ENCODE results near the gene SLC35A2.
A peak's percentile ranks its signal among the peaks of the same experiment; 100 is the strongest.

Gene SLC35A2

DNA sequence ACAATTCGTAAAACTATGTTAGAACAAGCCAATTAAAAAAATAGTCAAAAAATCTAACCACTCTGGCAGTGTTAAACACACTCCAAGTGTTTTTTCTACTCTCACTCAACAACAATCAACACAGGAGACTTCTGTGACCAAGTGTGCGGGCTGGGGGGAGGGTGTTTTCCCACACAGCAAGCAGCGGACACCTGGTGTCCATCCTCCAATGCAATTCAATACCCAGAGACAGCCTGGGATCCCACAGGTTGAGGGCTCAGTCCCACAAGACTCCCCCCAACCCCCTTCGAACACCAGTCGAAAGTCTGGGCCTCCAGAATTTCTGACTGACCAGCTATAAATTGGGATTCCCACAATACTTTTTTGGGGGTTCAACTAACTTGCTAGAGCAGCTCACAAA, 15.7 kb upstream of the SLC35A2 start:
- DNase-seq: no peak

DNA sequence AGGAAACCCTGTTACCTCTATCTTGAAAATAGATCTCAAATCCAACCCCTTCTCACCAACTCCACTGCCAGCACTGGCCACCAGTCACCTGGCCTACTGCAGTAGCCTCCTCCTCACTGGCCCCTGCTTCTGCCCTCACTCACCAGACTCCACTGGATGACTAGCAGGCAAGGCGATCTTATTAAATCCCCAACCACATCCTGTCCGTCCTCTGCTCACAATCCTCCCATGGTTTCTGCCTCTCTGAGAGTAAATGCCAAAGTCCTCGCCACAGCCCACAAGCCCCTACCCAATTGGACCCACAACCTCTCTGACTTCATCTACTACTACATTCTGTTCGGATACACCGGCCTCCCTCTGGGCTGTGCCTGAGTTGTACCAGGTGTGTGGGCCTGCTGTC, 12.8 kb upstream of the SLC35A2 start:
- no peak for DNase-seq

DNA sequence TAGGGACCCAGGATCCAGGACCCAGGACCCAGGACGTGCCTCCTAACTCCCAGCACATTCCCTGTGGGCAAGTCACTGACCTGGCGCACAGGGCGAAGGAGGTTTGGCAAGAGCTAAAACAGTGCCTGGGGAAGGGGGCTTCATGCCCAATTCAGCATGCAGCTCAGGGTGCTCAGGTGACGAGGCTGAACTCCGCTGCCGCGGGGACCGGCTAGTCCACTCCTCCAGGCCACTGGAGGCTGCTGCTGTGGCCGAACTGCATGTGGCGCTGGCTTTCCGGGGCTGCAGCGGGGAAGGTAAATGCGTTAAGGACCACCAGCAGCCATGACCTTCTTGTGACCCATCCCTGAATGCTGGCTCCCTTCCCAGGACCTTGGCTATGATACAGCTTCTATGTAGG, 12.3 kb upstream of the SLC35A2 start:
- DNase-seq: no peak

DNA sequence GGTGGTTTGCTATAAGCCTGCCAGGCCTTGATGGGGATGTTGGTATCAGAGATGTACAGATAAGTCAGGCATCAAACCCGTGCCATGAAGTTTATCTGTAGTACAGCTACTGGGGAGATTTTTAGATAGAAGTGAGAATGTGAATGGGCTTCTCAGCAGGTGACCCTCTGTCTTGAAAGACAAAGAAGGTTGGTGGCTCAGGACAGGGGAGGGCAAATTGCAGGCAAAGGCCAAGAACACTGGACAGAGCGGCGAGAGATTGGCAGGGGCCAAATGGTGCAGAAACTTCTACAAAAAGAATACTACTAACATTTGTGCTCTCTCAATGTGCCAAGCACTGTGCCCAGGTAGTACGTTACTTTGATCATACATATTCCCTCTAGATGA, 9.3 kb upstream of the SLC35A2 start:
- no peak for DNase-seq

DNA sequence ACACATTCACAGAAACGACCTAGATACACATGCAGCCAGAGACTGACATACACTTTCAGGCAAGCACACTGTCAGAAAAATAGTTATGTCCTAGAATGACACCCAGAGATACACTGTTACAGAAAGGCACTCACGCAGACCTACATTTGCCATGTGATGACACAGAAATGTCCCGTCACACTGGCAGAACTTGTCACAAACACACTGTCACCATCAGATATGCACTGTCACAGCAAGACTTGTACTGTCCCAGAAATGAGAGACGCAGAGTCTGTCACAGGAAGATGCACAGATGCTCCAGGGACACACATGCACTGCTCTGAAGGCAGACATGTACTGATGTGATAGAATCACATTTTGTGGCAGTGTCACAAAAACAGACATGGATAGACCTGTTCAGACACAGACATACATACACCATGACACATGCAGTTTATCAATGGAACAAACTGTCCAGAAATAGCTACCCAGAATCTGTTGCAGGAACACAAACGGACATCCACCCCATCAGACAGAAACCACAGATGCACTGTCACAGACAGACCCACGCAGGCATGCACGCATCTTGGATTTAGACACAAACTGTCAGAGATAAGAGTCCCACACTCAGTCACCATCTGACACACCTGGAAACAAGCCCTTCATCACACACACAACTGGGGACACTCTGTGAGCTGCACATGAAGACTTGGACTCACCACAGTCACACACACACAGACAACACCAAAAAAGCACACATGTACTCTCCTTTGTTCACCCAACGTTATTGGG, 8.7 kb upstream of the SLC35A2 start:
- DNase-seq: no peak

DNA sequence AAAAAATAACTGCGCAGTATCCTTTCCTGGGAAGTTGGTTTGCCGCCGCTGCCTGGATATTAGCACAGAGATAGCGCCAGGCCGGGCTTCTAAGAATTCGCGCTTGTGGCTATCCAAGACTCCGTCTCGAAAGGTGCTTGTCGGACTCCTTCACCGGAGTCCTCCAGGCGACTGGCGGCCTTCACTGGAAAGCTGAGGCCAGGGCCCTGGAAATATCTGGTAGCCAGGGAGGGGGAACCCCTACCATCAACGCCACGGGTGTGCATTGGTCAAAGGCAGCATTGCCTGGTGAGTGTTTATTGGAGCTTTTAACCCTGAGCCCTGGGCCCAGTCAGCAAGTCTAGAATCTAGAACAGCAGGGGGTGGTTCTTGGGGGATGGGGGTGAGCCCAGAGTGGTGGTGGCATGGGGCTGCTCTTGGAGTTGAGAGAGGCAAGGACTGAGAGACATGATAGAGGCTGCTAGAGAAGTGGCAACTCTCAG, 8.0 kb upstream of the SLC35A2 start:
- no peak for DNase-seq

DNA sequence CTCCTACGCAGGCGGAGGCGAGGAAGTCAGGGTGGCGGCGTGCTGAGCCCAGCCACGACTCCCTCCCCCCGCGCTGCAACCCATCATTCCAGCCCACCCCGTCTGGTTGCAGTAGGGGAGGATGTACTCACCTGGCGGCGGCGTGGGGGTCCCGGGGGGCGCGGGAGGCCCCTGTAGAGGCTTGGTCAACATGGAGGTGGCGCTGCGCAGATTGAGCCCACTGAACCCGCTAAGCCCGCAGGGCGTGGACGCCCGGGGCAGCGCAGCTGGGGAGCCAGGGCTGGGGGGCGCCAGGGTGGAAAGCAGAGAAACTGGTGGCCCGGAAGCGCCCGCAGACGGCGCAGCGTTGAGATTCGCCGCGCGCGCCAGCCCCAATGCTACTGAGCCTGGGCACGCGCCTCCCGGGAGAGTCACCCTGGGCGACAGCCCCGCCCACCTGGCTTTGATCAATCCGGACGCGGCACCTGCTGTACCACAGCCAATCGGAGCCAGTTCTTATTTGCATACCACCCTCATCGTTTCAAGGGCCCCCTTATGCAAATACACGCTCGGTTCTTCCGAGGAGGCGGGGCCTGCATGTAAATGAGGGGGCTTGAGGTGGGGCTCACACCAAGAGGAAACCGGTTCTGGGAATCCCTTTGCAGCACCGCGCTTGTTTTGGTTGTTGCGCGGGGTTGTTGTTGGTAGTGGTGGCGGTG, 7.3 kb upstream of the SLC35A2 start, which contains the start of gene PIM2:
Gene PIM2, minus strand, starts transcription at position 382 of the 698 bp plus-strand sequence. Its CDS starts 190 bp downstream, at position 192.
- DNase-seq: peak; percentile 83

DNA sequence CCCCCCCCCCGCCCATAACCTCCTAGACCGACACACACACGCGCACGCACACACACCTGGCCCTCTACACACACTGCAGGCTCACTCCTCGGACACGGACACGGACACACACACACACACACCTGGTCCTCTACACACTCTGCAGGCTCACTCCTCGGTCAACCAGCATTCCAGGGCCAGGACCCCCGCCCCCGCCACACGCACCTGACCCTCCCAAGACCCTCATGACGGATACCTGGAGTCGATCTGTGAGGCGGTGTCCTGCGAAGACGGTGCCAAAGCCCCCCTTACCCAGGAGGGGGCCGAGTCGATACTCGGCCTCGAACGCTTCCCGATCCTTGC, 6.8 kb upstream of the SLC35A2 start:
- no peak for DNase-seq

DNA sequence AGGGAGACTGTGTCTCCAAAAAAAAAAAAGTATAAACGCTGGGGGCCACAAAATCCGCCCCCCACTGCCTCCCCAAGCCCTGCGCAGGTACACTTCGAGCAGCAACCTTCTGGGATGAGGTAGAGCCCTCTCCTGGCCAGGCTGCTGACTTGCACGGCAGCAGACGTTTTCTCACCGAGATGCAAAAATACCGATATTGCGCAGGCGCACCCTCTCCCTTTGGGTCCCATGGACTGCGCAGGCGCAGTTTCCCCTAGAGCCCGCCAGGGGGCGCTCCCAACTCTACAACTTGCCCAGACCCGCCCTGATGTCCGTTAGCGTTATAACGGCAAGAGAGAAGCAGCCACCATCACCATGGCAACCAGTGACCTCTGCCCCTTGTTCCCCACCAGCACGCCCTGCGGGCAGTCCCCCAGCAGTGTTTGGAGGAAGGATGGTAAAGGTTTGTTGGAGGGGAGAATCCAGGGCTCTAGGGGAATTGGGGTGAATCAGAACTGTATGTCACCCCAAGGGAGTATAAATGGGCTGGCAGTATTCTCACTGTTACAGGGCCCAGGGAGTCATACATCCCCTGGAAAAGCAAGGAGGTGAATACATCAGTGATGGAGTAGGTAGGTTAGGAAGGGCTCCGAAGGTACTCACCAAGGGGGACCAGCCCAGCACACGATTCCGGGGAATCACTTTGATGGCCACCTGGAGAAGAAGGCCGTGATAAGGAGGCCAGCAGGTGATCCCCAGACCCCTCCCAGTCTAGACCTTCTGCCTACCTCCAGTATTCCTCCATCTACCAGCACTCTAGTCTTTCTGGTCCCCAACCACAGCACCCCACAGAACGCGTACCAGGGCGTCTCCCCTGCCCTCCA, 5.9 kb upstream of the SLC35A2 start:
- DNase-seq: peak; percentile 30

DNA sequence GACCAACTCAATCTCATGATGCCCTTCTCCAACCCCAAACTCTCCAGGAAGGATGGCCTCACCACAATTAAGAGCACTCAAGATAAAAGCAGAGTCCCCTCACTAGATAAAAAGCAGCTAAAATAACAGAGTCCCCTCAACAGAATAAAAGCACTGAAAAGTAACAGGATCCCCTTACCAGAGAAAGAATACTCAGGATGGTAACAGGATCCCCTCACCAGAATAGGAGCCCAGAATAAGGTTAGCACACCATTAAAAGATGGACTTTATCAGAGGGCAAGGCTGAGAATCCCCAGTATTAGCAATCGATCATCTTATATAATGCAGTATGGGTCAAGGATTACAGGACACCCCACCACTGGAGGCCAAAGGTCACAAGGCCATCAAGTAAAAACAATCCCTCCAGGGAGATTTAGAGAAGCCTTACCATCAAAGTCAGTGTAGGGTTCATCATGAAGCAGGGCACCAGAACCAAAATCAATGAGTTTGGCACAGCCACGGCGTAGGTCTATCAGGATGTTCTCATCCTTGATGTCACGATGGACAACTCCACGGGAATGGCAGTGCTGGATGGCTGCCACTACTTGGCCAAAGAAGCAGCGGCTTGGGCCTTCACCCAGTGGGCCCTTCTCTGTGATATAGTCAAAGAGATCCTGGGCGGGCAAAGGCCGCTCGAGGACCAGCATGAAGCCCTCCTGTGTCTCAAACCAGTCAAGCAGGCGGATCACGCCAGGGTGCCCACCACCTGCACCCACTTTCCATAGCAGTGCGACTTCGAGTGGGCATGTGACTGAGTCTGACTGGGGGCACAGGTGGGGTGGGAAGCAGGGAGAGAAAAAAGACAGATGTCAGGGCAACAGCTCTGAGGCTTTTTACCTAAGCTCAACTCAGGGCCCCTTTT, 3.4 kb upstream of the SLC35A2 start:
- DNase-seq: no peak

DNA sequence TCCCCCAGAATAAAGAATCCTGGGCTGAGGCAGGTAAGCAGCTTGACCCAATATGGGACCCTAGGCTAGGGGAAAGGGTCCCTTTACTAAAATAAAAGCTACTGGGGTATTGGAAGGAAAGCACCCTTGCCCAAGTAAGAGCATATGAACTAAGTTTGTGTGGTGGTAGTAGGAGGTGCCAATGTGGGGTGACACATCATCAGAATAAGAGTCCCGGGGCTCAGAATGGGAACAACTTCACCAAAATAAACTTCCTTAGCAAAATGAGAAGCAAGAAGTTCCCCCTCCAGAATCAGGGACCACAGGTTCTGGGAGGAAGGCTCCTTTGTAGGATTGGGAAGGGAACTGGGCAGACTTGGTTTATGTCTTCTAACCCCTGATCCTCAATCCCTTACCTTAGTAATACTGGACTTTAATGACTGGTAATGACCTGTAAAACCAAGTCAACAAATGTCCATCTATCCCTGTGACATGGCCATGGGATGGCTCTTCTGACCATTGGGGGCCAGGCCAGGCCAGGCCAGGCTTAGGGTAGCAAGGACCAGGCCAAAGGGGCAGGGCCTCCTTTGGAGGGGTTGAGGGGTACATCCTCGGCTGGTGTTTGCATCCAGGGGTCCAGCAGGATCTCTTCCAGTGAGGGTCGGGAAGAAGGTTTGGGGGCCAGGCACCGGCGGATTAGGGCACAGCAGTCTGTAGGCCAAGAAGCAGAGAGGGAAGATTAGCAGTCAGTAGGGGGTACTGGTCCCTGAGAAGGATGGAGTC, 2.3 kb upstream of the SLC35A2 start:
- DNase-seq: no peak

DNA sequence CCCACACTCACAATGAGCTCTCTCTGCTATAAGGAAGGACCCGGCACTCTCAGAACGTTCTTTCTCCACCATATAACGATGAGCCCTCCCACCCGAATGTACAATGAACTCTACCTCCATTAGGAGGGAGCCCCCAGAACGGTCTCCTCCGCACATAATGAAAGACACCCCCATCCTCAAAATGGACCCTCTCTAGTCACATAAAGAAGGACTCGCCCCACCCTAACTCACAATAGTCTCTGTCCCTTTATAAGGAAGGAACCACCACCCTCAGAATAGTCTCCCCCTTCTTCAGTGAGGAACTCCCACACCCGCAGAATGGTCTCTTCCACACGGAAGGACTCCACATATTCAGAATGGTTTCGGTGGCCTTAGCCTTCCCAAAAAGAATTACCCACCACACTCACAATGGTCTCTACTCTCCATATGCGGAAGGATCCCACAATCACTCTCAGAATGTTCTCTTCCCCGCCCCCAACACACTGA, 477 bp downstream of the SLC35A2 start:
- DNase-seq: no peak

DNA sequence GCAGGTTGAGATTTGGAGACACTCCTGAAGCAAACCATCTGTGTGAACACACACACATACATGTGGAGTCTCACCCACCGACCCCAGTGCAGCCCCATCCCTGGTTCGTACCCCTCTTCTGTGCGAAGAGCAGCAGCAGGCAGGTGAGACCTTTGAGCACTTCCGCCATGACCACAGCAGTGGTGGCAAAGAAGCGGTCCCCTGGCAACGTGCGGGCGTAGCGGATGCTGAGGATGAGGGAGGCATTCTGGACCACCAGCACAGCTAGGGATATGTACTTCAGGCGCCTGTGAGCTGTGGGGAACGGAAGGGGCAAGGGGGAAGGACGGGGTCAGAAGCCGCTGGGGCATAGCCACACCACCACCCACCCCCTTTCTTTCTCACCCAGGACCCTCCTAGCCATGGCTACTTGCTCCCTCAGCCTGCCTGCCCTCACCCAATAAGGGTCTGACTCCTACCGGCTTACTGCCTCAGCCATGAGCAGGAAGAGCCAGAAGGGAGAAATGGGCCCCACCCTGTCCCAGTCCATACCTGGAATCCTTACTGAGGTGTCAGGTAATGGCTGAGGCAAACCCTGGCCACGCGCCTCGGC, 1.6 kb downstream of the SLC35A2 start:
- no peak for DNase-seq

DNA sequence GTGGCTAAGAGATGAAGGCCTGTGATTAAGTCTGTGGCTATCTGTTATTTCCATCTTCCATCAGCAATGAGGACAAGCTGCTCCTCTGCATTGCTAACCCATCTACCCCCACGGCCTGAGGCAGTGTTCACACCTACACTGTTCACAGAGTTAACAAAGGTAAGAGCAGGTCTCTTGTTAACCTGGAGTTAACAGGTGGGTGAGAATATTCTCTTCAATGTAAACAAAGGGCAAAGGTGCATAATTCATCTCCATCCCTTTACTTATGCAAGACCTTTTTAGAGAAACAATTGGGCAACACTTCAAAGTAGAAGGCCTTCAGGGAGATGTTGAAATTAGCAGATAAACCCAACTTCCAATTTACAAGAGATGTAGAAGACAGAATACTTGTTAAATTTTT, 2.8 kb downstream of the SLC35A2 start:
- no peak for DNase-seq

DNA sequence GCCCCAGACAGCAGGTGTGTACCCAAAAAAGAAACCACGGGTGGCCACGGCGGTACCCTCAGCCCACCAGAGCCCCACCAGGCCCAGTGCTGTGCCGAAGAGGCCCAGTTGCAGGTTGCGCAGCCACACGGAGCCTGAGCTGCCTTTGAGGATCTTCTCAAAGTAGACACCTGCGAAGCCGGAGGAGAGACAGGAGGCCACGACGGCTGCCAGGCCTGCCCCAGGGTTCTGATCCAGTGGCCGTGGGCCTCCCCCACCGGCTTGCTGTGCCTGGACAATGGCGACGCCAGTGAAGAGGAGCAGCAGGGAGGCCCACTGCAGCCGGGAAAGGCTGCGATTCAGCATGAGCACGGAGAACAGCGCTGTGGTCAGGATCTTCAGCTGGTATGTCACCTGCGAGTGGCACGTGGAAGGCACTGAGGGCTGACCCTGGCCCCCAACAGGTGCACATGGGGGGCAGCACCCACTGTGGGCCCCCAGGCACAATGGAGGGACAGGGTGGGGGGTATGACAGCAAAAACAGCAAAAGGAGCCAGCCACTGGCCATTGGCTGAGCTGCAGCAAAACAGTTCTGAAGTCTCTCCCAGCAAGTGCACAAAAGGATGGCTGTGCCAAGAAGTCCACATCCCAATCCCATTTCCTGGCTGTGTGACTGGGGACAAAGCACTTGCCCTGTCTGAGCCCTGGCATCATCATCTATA, 6.2 kb downstream of the SLC35A2 start:
- DNase-seq: no peak

DNA sequence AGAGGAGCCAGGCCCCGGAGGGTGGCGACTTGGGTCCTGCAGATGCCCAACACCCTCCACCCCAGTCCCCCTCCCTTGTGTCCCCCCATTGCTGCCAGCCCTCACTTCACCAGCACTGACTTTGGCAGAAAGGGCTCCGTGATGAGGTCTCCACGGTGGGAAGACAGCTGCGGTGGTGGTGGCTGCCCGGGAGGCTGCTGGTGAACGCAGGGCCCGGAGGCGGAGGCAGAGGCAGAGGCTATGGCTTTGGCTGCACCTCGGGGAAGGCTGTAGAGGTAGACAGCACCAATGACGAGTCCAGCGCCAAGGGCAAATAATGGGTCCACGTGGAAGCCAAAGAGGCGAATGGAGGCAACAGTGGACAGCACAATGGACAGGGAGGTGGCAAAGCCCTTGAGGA, 6.8 kb downstream of the SLC35A2 start:
- DNase-seq: no peak

DNA sequence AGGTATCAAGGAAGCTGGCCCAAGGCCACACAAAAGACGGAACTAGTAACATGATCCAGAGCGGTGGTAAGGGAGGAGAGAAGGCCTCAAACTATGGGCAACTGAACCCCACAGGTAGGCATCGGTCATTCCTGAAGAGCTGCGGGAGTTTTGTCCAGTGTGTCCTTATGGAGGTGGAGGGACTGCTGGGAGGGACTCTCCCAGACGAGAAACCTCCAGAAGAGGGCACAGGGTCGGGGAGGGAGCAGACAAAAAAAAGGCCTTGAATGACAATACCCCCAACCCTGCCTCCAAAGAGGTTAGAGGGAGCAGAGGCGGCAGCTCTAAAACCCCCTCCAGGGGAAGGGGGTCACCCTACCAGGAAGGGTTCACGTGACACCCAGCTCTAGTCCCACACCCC, 7.3 kb downstream of the SLC35A2 start:
- no peak for DNase-seq

DNA sequence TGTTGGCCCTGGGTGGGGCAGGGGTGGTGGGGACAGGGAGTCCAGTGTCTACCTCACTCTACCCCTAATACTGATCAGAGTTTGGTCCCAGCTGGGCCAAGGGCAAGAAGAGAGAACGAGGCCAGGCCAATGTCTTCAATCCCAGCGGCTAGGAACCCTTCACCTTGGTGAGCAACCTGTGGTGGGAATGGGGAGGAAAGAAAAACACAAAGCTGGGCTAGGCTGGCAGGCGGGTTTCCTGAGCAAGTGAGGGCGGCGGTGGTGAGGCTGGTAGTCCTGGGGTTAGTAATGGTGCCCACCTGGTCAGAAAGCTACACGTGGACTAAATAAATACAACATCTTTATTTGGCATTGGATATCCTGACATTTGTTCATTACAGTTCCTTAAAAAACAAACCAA, 8.2 kb downstream of the SLC35A2 start:
- no peak for DNase-seq

DNA sequence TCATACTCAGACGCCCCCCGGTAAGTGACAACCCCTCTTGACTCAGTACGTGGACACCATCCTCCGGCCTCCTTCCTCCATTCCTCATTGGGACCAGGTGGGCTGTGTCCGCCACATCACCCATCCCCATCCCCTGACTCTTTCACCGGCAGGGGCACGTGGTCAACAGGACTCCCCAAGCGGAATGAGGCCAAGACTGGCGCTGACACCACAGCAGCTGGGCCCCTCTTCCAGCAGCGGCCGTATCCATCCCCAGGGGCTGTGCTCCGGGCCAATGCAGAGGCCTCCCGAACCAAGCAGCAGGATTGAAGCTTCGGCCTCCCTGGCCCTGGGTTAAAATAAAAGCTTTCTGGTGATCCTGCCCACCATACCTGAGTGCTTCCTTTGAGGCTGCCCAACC, 8.7 kb downstream of the SLC35A2 start:
- DNase-seq: no peak

DNA sequence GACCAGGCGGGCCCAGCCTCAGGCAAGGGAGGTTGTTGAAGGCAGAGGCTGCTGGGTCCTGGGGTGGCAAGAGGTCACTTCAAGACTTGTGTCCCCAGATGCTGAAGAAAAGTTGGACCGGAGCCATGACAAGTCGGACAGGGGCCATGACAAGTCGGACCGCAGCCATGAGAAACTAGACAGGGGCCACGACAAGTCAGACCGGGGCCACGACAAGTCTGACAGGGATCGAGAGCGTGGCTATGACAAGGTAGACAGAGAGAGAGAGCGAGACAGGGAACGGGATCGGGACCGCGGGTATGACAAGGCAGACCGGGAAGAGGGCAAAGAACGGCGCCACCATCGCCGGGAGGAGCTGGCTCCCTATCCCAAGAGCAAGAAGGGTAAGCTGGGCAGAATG, 9.3 kb downstream of the SLC35A2 start:
- no peak for DNase-seq

DNA sequence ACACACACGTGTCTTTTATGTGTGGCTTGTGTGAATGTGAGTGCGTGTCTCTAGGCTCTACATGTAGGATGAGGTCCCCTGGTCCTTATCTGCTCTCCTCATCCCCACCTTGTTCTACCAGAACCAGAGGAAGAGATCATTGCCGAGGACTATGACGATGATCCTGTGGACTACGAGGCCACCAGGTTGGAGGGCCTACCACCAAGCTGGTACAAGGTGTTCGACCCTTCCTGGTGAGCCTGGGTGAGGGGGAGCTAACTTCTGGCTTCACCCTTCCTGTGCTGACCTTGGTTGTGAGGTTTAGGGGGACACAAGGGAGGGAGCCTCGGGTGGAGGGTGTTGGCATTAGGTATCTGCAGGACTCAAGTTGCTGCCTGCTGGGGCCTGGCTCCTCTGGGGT, 10.4 kb downstream of the SLC35A2 start:
- no peak for DNase-seq
